HepG2 (cell line): Measurements from ENCODE around the gene GARIN1A. TPM values are rescaled to one million over a fixed set of nuclear protein-coding genes. Genes with fewer than 3 reads are reported as not detected.
"Not testable (repeated sequence)": the region's sequence is repeated elsewhere in the genome, so short reads cannot be mapped to it uniquely, and the experiment has no call there.

ENCODE experiments used
- ATAC-seq: fragments of 200-7000 bp; cut with Tn5 transposase; 3 replicates; pipeline ENCODE4 v1.9.1; 2020; ENCODE audit warnings: mild to moderate bottlenecking, moderate library complexity
- BruUV-seq: library from RNA; stranded (reverse); fragments of 400-500 nt; replicated peaks from 2 replicates; lab custom pipeline; 2021; lab: Mats Ljungman, UMichigan
- CTCF ChIA-PET: fragments of 300-600 bp; formaldehyde crosslinking; extraction: SDS; loops from one replicate; lab custom pipeline; 2021; ENCODE audit warnings: low total read pairs, inconsistent platforms, low intra/inter-chr PET ratio; lab: Yijun Ruan, JAX
- POLR2A ChIA-PET: fragments of 350-600 bp; sonication (Branson Sonifier 250); formaldehyde crosslinking; loops from one replicate; lab custom pipeline; 2020; ENCODE audit warnings: antibody characterized with exemption, inconsistent platforms; lab: Yijun Ruan, JAX
- DNase-seq: peaks from one replicate; pipeline ENCODE4 v3.0.0-alpha.2; 2015; ENCODE audit warnings: low spot score
- FAIRE-seq: peaks from 3 replicates; lab custom pipeline; 2011; peaks lifted over from hg19 to GRCh38; lab: Jason Lieb, UNC
- H2AFZ ChIP-seq: one replicate; pipeline ENCODE4 v1.6.1; 2011; ENCODE audit warnings: low read length, inconsistent platforms
- H3K27ac ChIP-seq: fragments of 300-600 bp; 3 replicates; pipeline ENCODE4 v1.8.0; 2011; ENCODE audit warnings: mixed run types, mild to moderate bottlenecking, mixed read lengths, low read length, inconsistent platforms; ENCODE audit not compliant: insufficient read depth; ENCODE audit errors: extremely low read length
- H3K27me3 ChIP-seq, 2 experiments: fragments of 200-600 bp in 1 of 2; 2 replicates in 1 of 2; 3 replicates in 1 of 2; pipeline versions ENCODE4 v1.6.0 to v1.8.0; 2011; ENCODE audit warnings: low read length in 2 of 2, mild to moderate bottlenecking in 2 of 2, moderate library complexity in 2 of 2, inconsistent platforms in 1 of 2; ENCODE audit not compliant: insufficient read depth in 2 of 2, control insufficient read depth in 1 of 2
- H3K36me3 ChIP-seq, 2 experiments: fragments of 200-600 bp in 1 of 2; replicated peaks in 1 of 2; 2 replicates in 1 of 2; 3 replicates in 1 of 2; pipeline versions ENCODE4 v1.5.1 to v1.8.0; 2011; ENCODE audit warnings: low read length in 2 of 2, inconsistent platforms in 1 of 2; ENCODE audit not compliant: insufficient read depth in 2 of 2, control insufficient read depth in 1 of 2
- H3K4me1 ChIP-seq: 2 replicates; pipeline ENCODE4 v1.5.1; 2012; ENCODE audit warnings: low read length, inconsistent platforms; ENCODE audit not compliant: insufficient read depth
- H3K4me2 ChIP-seq: 2 replicates; pipeline ENCODE4 v1.6.0; 2011; ENCODE audit warnings: low read depth, low read length, inconsistent platforms
- H3K4me3 ChIP-seq, 3 experiments: fragments of 200-600 bp in 1 of 3; sonication (generic), shearing (Covaris generic) in 1 of 3; replicated peaks in 1 of 3; 2 replicates each; pipeline ENCODE4 v1.5.1; 2011 to 2016; ENCODE audit warnings: low read length in 3 of 3, inconsistent platforms in 2 of 3, low read depth in 2 of 3, mild to moderate bottlenecking in 2 of 3, control low read depth in 1 of 3, mixed read lengths in 1 of 3; ENCODE audit not compliant: insufficient read depth in 1 of 3
- H3K79me2 ChIP-seq: one replicate; pipeline ENCODE4 v1.6.1; 2011; ENCODE audit warnings: low read length, inconsistent platforms; ENCODE audit not compliant: insufficient read depth
- H3K9ac ChIP-seq: 2 replicates; pipeline ENCODE4 v1.6.0; 2011; ENCODE audit warnings: mild to moderate bottlenecking, low read depth, low read length, inconsistent platforms; ENCODE audit not compliant: insufficient read depth
- H3K9me3 ChIP-seq: 2 replicates; pipeline ENCODE4 v1.5.1; 2012; ENCODE audit warnings: mild to moderate bottlenecking, low read length
- H4K20me1 ChIP-seq: 2 replicates; pipeline ENCODE4 v1.6.0; 2011; ENCODE audit warnings: inconsistent platforms, mild to moderate bottlenecking, low read length, moderate library complexity; ENCODE audit not compliant: insufficient read depth
- DNMT1 ChIP-seq: sonication (generic); formaldehyde crosslinking; IDR thresholded peaks from 2 replicates; pipeline ENCODE4 v1.5.1; 2020; ENCODE audit warnings: mild to moderate bottlenecking, missing genetic modification reagents
- HIVEP1 ChIP-seq: sonication (generic); formaldehyde crosslinking; IDR thresholded peaks from 2 replicates; pipeline ENCODE4 v1.4.0; 2020; ENCODE audit warnings: mild to moderate bottlenecking, missing genetic modification reagents
- MTA3 ChIP-seq: sonication (generic); formaldehyde crosslinking; IDR thresholded peaks from 2 replicates; pipeline ENCODE4 v1.4.0; 2020; ENCODE audit warnings: missing genetic modification reagents
- RFXANK ChIP-seq: IDR thresholded peaks from 2 replicates; pipeline ENCODE4 v1.6.1; 2016
- SYNCRIP ChIP-seq: fragments of 200-400 bp; formaldehyde crosslinking; IDR thresholded peaks from 2 replicates; pipeline ENCODE4 v1.6.1; 2018; ENCODE audit warnings: mild to moderate bottlenecking, low read depth, low read length; ENCODE audit not compliant: insufficient read depth
- TBX2 ChIP-seq: sonication (generic); formaldehyde crosslinking; IDR thresholded peaks from 2 replicates; pipeline ENCODE4 v1.5.0; 2020; ENCODE audit warnings: missing genetic modification reagents, mild to moderate bottlenecking, borderline replicate concordance
- ZNF30 ChIP-seq: sonication (generic); formaldehyde crosslinking; IDR thresholded peaks from 2 replicates; pipeline ENCODE4 v1.5.0; 2020; ENCODE audit warnings: mild to moderate bottlenecking, missing genetic modification reagents
- WGBS: methylation state at CpG from one replicate; pipeline ENCODE4 v1.1.6; 2017; ENCODE audit warnings: low lambda C conversion rate; 5-methylcytosine and 5-hydroxymethylcytosine counted together
- in situ Hi-C: cut with HindIII; loops from 2 replicates; pipeline ENCODE4 v1.10.0; 2017; ENCODE audit warnings: low pct_unique_long_range_greater_than_20kb; ENCODE audit not compliant: extremely low pct_ligation_motif_present
- intact Hi-C: fragments of 100-400 bp; cut with micrococcal nuclease; formaldehyde crosslinking; loops from one replicate; pipeline ENCODE4 v1.10.0; 2022; ENCODE audit not compliant: unreplicated experiment
- polyA plus RNA-seq, 8 experiments: library from polyadenylated mRNA; depleted of rRNA in 3 of 8; stranded (reverse) in 7 of 8; unstranded in 1 of 8; fragments of >200 nt; fragmentation: Illumina TruSeq in 4 of 8; extraction: Trizol in 4 of 8; gene quantifications; 2 replicates each; pipeline versions ENCODE4 v1.2.1 to v1.2.3, GENCODE V29; 2011 to 2016; ENCODE audit warnings: low read depth in 4 of 8, missing spikeins in 1 of 8, mixed read lengths in 1 of 8; ENCODE audit not compliant: insufficient read depth in 1 of 8
- total RNA-seq, 5 experiments: library from RNA; depleted of rRNA; stranded (reverse); fragments of >200 nt; fragmentation: Illumina TruSeq; extraction: Trizol; gene quantifications; 2 replicates each; pipeline ENCODE4 v1.2.3, GENCODE V29; 2016; ENCODE audit warnings: low read depth in 1 of 5
- TF ChIP-seq, protein P1 (sequence below): sonication (generic); formaldehyde crosslinking; IDR thresholded peaks from 2 replicates; pipeline ENCODE4 v1.5.1; 2020; ENCODE audit warnings: mild to moderate bottlenecking, missing genetic modification reagents, moderate library complexity

Gene GARIN1A
- total and polyA plus RNA-seq, 2 of the 13 experiments (the other 11 are each of a cell fraction or from before 2014, with no cell fraction given), result 0.12 TPM; not detected in 1

DNA sequence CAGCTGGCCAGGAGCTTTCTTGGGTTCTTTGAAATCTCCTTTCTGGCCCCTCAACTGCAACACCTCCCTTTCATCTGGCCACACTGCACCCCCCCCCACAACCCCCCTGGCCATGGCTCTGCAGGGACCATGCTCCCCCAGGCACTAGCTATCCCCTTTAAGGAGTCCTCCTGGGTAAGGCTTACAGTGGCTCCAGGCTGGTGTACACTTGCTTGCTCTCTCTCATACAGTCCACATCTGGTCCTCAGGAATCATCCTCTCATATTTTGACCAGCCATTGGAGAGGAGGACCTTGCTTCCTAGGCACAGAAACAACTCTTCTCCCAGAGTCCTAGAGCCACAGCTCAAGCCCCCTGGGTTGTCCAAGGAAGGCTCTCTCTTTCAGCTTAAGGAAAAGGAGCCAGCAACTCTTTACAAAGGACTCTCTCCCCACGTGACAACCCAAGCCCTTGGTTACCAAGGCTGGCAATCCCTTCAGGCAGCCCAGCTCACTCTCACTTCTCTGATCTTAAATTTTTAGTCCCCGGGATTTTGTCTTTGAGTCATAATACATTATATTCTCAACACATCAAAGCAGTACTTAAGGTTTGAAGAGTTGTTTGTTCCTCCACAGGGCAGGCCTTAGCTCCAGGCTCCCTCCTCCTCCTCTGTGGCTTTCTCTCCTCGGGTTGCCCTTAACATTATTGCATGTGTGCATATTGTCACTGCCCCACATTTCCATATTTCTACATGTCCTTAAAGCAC lies 9.9 kb downstream of the GARIN1A start:
- no peak for TF ChIP-seq ZNF30 (CRISPR knock-in tag)
- no peak for TF ChIP-seq TBX2 (CRISPR knock-in tag)
- no peak for TF ChIP-seq DNMT1 (CRISPR knock-in tag)
- TF ChIP-seq RFXANK (CRISPR knock-in tag), result no peak
- no peak for TF ChIP-seq HIVEP1 (CRISPR knock-in tag)
- no peak for TF ChIP-seq SYNCRIP
- TF ChIP-seq, protein P1, sequence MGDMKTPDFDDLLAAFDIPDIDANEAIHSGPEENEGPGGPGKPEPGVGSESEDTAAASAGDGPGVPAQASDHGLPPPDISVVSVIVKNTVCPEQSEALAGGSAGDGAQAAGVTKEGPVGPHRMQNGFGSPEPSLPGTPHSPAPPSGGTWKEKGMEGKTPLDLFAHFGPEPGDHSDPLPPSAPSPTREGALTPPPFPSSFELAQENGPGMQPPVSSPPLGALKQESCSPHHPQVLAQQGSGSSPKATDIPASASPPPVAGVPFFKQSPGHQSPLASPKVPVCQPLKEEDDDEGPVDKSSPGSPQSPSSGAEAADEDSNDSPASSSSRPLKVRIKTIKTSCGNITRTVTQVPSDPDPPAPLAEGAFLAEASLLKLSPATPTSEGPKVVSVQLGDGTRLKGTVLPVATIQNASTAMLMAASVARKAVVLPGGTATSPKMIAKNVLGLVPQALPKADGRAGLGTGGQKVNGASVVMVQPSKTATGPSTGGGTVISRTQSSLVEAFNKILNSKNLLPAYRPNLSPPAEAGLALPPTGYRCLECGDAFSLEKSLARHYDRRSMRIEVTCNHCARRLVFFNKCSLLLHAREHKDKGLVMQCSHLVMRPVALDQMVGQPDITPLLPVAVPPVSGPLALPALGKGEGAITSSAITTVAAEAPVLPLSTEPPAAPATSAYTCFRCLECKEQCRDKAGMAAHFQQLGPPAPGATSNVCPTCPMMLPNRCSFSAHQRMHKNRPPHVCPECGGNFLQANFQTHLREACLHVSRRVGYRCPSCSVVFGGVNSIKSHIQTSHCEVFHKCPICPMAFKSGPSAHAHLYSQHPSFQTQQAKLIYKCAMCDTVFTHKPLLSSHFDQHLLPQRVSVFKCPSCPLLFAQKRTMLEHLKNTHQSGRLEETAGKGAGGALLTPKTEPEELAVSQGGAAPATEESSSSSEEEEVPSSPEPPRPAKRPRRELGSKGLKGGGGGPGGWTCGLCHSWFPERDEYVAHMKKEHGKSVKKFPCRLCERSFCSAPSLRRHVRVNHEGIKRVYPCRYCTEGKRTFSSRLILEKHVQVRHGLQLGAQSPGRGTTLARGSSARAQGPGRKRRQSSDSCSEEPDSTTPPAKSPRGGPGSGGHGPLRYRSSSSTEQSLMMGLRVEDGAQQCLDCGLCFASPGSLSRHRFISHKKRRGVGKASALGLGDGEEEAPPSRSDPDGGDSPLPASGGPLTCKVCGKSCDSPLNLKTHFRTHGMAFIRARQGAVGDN (CRISPR knock-in tag), result no peak
- TF ChIP-seq MTA3, result no peak
- H2AFZ ChIP-seq, result no peak overlapping the region

DNA sequence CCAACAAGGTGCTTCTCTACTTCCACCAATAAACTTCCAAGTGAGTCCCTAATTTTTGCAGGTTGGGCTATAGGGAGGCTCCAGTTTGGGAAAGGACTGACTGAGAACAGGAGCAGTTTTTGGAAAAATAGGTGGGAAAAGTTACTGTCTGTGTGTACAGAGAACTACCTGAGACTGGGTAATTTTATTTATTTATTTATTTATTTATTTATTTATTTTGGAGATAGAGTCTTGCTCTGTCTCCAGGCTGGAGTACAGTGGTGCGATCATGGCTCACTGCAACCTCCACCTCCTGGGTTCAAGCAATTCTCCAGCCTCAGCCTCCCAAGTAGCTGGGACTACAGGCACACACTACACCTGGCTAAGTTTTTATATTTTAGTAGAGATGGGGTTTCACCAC lies 11.2 kb downstream of the GARIN1A start:
- H2AFZ ChIP-seq, ATAC-seq, POLR2A ChIA-PET, H3K4me1 ChIP-seq, H3K27ac ChIP-seq, H3K9ac ChIP-seq, H4K20me1 ChIP-seq, DNase-seq, H3K79me2 ChIP-seq, H3K27me3 ChIP-seq, H3K4me2 ChIP-seq, BruUV-seq, H3K9me3 ChIP-seq, CTCF ChIA-PET, intact Hi-C loops, H3K4me3 ChIP-seq, FAIRE-seq, in situ Hi-C loops, H3K36me3 ChIP-seq: not testable (repeated sequence)
- WGBS, result 91% methylated on average over 1 of the region's 1 CpG

More for the DNA sequence above, 9.9 kb downstream of the GARIN1A start:
- ChIA-PET POLR2A (no interaction called here), CTCF (no interaction called here)
- ATAC-seq (peak; percentile 32; the same call in 1 of the 3 replicates), FAIRE-seq (no peak), DNase-seq (no peak)
- no TSS peak for BruUV-seq
- no peaks in the 10 kb centered on the region for H3K27me3 ChIP-seq
- intact Hi-C loops (no loop called here), in situ Hi-C loops (no loop called here)
- H3K9me3 ChIP-seq, result no peaks in the 10 kb centered on the region
- WGBS, result 40% methylated on average over 3 of the region's 3 CpGs
- H4K20me1 ChIP-seq, result no peaks in the 10 kb centered on the region
- H3K27ac ChIP-seq, result no peak overlapping the region
- H3K4me3 ChIP-seq, result no peak overlapping the region
- no peak overlapping the region for H3K4me2 ChIP-seq
- no peak overlapping the region for H3K9ac ChIP-seq
- no peaks in the 10 kb centered on the region for H3K79me2 ChIP-seq
- no peaks in the 10 kb centered on the region for H3K36me3 ChIP-seq
- no peaks in the 10 kb centered on the region for H3K4me1 ChIP-seq

DNA sequence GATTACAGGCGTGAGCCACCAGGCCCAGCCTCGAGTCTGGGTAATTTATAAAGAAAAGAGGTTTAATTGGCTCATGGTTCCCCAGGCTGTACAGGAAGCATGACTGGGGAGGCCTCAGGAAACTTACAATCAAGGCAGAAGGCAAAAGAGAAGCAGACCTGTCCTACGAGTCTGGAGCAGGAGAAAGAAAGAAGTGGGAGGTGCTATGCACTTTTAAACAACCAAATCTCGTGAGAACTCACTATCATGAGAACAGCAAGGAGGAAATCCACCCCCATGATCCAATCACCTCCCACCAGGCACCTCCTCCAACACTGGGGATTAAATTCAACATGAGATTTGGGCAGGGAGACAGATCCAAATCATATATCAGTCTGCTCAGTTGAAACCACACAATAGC lies 11.6 kb downstream of the GARIN1A start:
- intact Hi-C loops, FAIRE-seq, in situ Hi-C loops, DNase-seq, ATAC-seq, H3K9me3 ChIP-seq, BruUV-seq, H3K79me2 ChIP-seq, POLR2A ChIA-PET, H2AFZ ChIP-seq, H3K4me1 ChIP-seq, H4K20me1 ChIP-seq, H3K9ac ChIP-seq, H3K4me3 ChIP-seq, H3K27ac ChIP-seq, H3K27me3 ChIP-seq, H3K4me2 ChIP-seq, CTCF ChIA-PET, H3K36me3 ChIP-seq: not testable (repeated sequence)
- 35% methylated on average over 4 of the region's 4 CpGs for WGBS
